Neural progenitor cell (in vitro differentiated cells): ENCODE measurements around the gene PHOSPHO1. TPM values are rescaled to one million over a fixed set of nuclear protein-coding genes. Genes with fewer than 3 reads are reported as not detected.

Source experiments
- DNase-seq: peaks from one replicate; pipeline ENCODE4 v3.0.0-alpha.2; 2016; ENCODE audit warnings: low spot score
- H2AFZ ChIP-seq: fragments of 200-600 bp; sonication (generic); replicated peaks from 2 replicates; pipeline ENCODE4 v1.6.1; 2016; ENCODE audit warnings: antibody characterized with exemption
- H3F3A ChIP-seq: fragments of 200-600 bp; sonication (generic); 2 replicates; pipeline ENCODE4 v1.6.1; 2016; ENCODE audit warnings: antibody characterized with exemption, low read depth
- H3K27ac ChIP-seq: fragments of 200-600 bp; sonication (generic); 2 replicates; pipeline ENCODE4 v1.5.1; 2016; ENCODE audit warnings: mild to moderate bottlenecking
- H3K27me3 ChIP-seq: fragments of 200-600 bp; sonication (generic); 2 replicates; pipeline ENCODE4 v1.6.1; 2016; ENCODE audit warnings: mild to moderate bottlenecking, moderate library complexity
- H3K36me3 ChIP-seq: fragments of 200-600 bp; sonication (generic); 2 replicates; pipeline ENCODE4 v1.5.1; 2016
- H3K4me1 ChIP-seq: fragments of 200-600 bp; sonication (generic); 2 replicates; pipeline ENCODE4 v1.6.1; 2016; ENCODE audit warnings: mixed run types
- H3K4me2 ChIP-seq: fragments of 200-600 bp; sonication (generic); 2 replicates; pipeline ENCODE4 v1.6.1; 2016
- H3K4me3 ChIP-seq: fragments of 200-600 bp; sonication (generic); 2 replicates; pipeline ENCODE4 v1.5.1; 2016
- H3K79me2 ChIP-seq: fragments of 200-600 bp; sonication (generic); 2 replicates; pipeline ENCODE4 v1.6.1; 2016; ENCODE audit warnings: low read depth
- H3K9ac ChIP-seq: fragments of 200-600 bp; sonication (generic); 2 replicates; pipeline ENCODE4 v1.6.1; 2016
- H3K9me3 ChIP-seq: fragments of 200-600 bp; sonication (generic); 2 replicates; pipeline ENCODE4 v1.5.1; 2016; ENCODE audit warnings: low read depth
- H4K20me1 ChIP-seq: fragments of 200-600 bp; sonication (generic); 2 replicates; pipeline ENCODE4 v1.6.1; 2016; ENCODE audit warnings: low read depth
- H3K27ac Mint-ChIP-seq: 3 replicates; pipeline ENCODE4 v1.8.0; 2021; ENCODE audit warnings: mixed read lengths
- H3K27me3 Mint-ChIP-seq: 2 replicates; pipeline ENCODE4 v1.8.0; 2022; ENCODE audit warnings: low read depth, mild to moderate bottlenecking, inconsistent platforms, moderate library complexity, mixed read lengths; ENCODE audit not compliant: insufficient read depth
- H3K36me3 Mint-ChIP-seq: 3 replicates; pipeline ENCODE4 v1.8.0; 2021; ENCODE audit warnings: mixed read lengths
- H3K4me1 Mint-ChIP-seq: 3 replicates; pipeline ENCODE4 v1.8.0; 2021; ENCODE audit warnings: mixed read lengths
- H3K4me3 Mint-ChIP-seq: 3 replicates; pipeline ENCODE4 v1.8.0; 2021; ENCODE audit warnings: mild to moderate bottlenecking, moderate library complexity, mixed read lengths
- H3K9me3 Mint-ChIP-seq: 3 replicates; pipeline ENCODE4 v1.8.0; 2020; ENCODE audit warnings: mixed read lengths
- EZH2 ChIP-seq: fragments of 200-600 bp; sonication (generic); IDR thresholded peaks from 2 replicates; pipeline ENCODE4 v1.6.1; 2017; ENCODE audit warnings: antibody characterized with exemption, mild to moderate bottlenecking, moderate library complexity
- EZH2phosphoT487 ChIP-seq: fragments of 200-600 bp; sonication (generic); IDR thresholded peaks from 2 replicates; pipeline ENCODE4 v1.6.1; 2017; ENCODE audit warnings: antibody characterized with exemption
- total RNA-seq: library from RNA; depleted of rRNA; stranded (reverse); fragments of >200 nt; gene quantifications from 2 replicates; pipeline ENCODE4 v1.2.3, GENCODE V29; 2015; ENCODE audit warnings: low replicate concordance
- TF ChIP-seq, protein P1 (sequence below): fragments of 200-600 bp; sonication (generic); IDR thresholded peaks from 2 replicates; pipeline ENCODE4 v1.5.1; 2017; ENCODE audit warnings: antibody characterized with exemption, mild to moderate bottlenecking

Gene PHOSPHO1
- total RNA-seq, 1 donor from 2014 or later, result not detected

DNA sequence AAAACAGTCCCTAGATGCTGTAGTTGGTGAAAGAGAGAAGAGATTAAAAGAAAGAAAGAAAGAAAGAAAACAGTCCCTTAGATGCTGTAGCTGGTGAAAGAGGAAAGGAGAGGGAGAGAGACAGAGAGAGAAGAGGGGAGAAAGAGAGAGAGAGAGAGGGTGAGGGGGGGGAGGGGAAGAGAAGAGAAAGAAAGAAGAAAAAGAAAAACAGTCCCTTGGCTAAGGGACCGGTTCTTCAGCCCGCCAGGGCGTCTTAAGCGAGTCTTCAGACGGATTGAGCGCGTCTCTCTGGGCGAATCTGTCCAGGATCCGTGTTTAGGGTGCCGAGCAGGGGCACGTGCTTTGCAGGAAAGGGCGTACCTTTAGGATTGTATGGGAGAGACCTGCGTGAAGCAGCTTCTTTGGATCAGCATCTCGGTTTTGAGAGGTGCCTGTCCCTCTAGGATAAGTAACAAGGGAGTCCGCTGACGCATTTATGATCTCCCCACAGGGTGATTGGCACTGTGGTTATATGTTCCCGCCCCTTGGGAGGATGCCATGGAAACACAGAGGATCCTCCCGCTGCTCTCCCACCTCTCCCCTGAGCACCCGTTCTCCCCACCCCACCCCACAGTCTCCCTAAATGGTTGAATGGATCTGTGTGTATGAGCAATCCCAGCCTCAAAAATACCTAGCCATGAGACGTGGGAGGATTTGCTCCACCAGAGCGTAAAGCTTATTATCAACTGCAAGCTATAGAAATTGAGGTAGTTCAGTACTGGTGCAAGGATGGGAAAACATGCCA is 36.9 kb downstream of the PHOSPHO1 start:
- Histone ChIP-seq H3K9me3 (no peaks in the 10 kb centered on the region), H3K36me3 (no peaks in the 10 kb centered on the region), H3K4me2 (peak overlapping the region; percentile 75), H3K27ac (no peak overlapping the region), H3K79me2 (no peaks in the 10 kb centered on the region), H3K9ac (no peak overlapping the region), H2AFZ (peak overlapping the region; percentile 94), H3F3A (peaks cover 39% of the 10 kb centered on the region), H3K4me1 (peaks cover 4% of the 10 kb centered on the region), H4K20me1 (no peaks in the 10 kb centered on the region), H3K27me3 (no peaks in the 10 kb centered on the region), H3K4me3 (peak overlapping the region; percentile 74)
- H3K4me1 Mint-ChIP-seq, result peaks cover 27% of the 10 kb centered on the region
- peak; percentile 64 for DNase-seq
- H3K4me3 Mint-ChIP-seq, result peak overlapping the region; percentile 98
- H3K9me3 Mint-ChIP-seq, result peaks cover 5% of the 10 kb centered on the region
- peaks cover 23% of the 10 kb centered on the region for H3K27me3 Mint-ChIP-seq
- TF ChIP-seq EZH2phosphoT487, result no peak
- TF ChIP-seq, protein P1, sequence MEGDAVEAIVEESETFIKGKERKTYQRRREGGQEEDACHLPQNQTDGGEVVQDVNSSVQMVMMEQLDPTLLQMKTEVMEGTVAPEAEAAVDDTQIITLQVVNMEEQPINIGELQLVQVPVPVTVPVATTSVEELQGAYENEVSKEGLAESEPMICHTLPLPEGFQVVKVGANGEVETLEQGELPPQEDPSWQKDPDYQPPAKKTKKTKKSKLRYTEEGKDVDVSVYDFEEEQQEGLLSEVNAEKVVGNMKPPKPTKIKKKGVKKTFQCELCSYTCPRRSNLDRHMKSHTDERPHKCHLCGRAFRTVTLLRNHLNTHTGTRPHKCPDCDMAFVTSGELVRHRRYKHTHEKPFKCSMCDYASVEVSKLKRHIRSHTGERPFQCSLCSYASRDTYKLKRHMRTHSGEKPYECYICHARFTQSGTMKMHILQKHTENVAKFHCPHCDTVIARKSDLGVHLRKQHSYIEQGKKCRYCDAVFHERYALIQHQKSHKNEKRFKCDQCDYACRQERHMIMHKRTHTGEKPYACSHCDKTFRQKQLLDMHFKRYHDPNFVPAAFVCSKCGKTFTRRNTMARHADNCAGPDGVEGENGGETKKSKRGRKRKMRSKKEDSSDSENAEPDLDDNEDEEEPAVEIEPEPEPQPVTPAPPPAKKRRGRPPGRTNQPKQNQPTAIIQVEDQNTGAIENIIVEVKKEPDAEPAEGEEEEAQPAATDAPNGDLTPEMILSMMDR, result no peak
- TF ChIP-seq EZH2, result no peak
- peak overlapping the region; percentile 99 for H3K27ac Mint-ChIP-seq
- no peaks in the 10 kb centered on the region for H3K36me3 Mint-ChIP-seq

DNA sequence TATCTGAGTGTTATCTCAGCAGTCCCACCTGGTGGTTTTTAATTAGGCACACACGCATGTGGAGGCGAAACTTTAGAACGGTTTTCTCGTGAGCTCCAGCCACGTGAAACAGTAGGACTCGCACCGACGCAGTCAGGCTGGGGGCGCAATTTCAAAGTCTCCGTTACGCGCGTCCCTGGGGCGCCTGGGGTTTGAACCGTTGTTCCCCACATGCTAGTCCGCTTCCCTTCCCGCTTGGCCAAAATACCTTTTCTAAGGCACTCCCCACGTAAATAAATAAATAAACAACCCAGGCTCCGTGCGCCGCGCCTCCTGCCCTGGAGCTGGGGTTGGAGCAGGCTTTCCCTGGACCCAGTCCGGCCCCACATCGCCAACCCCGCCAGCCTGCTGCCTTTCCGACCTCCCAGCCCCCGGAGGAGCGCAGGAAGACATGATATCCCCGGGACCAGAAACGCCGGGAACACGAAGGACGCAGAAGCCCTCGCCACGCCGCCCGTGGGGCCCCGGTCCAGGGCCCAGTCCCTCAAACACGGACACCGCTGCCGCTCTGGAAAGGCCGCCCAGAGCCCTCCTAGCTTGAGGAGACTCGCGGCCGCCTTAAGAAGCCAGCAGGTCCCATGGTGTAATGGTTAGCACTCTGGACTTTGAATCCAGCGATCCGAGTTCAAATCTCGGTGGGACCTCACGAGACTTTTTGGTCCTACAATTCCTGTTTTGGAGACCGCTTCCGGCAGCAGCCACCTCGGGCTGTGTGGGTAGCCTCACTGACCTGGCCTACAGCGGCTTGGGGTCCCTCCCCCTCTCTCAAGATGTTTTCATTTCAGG is 38.5 kb downstream of the PHOSPHO1 start:
- H3K79me2 ChIP-seq, result no peaks in the 10 kb centered on the region
- Mint-ChIP-seq H3K4me3 (peak overlapping the region; percentile 98), H3K9me3 (peaks cover 5% of the 10 kb centered on the region), H3K4me1 (peaks cover 27% of the 10 kb centered on the region), H3K27ac (peak overlapping the region; percentile 99), H3K27me3 (peaks cover 21% of the 10 kb centered on the region), H3K36me3 (no peaks in the 10 kb centered on the region)
- no peaks in the 10 kb centered on the region for H4K20me1 ChIP-seq
- H3K4me1 ChIP-seq, result peaks cover 4% of the 10 kb centered on the region
- peak; percentile 88 for DNase-seq
- H3K27me3 ChIP-seq, result no peaks in the 10 kb centered on the region
- H3K4me3 ChIP-seq, result peak overlapping the region; percentile 74
- peak overlapping the region; percentile 42 for H3K9ac ChIP-seq
- peak overlapping the region; percentile 75 for H3K4me2 ChIP-seq
- no peaks in the 10 kb centered on the region for H3K9me3 ChIP-seq
- peak overlapping the region; percentile 77 for H2AFZ ChIP-seq
- no peaks in the 10 kb centered on the region for H3K36me3 ChIP-seq
- H3F3A ChIP-seq, result peaks cover 39% of the 10 kb centered on the region
- TF ChIP-seq, protein P1, result peak; percentile 42
- TF ChIP-seq EZH2 (no peak), EZH2phosphoT487 (peak; percentile 38)
- peak overlapping the region; percentile 72 for H3K27ac ChIP-seq

DNA sequence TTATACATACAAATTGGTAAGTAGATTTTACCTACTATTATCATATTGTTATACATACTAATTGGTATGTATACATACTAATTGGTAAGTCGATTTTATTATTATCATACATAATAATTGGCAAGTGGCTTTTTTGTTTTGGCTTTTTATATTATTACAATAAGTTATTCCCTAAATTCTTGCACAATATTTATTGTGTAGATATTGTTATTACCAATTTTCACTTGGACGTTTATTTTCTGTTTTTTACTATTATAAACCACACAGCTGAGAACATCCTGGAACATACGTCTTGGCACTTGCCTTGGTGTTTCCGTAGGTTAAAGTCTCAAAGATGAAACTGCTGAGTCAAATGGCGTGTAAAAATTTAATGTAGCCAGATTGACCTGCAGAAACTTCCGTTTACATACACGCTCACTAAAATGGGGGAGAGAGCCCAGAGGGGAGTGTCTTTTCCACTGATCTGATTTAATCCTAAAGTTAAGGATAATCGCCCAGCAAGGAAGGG is 39.1 kb downstream of the PHOSPHO1 start:
- TF ChIP-seq, protein P1, result no peak
- TF ChIP-seq EZH2, result no peak
- DNase-seq, result no peak
- no peaks in the 10 kb centered on the region for H4K20me1 ChIP-seq
- H3K79me2 ChIP-seq, result no peaks in the 10 kb centered on the region
- H3K4me3 Mint-ChIP-seq, result peak overlapping the region; percentile 98
- peak overlapping the region; percentile 42 for H3K9ac ChIP-seq
- H3F3A ChIP-seq, result peaks cover 39% of the 10 kb centered on the region
- H3K36me3 ChIP-seq, result no peaks in the 10 kb centered on the region
- H3K27me3 Mint-ChIP-seq, result peaks cover 21% of the 10 kb centered on the region
- peaks cover 25% of the 10 kb centered on the region for H3K4me1 Mint-ChIP-seq
- H3K9me3 ChIP-seq, result no peaks in the 10 kb centered on the region
- H3K27me3 ChIP-seq, result no peaks in the 10 kb centered on the region
- H2AFZ ChIP-seq, result peak overlapping the region; percentile 77
- peaks cover 4% of the 10 kb centered on the region for H3K4me1 ChIP-seq
- no peak overlapping the region for H3K27ac ChIP-seq
- H3K9me3 Mint-ChIP-seq, result peaks cover 5% of the 10 kb centered on the region
- H3K4me2 ChIP-seq, result peak overlapping the region; percentile 75
- peak overlapping the region; percentile 74 for H3K4me3 ChIP-seq
- no peaks in the 10 kb centered on the region for H3K36me3 Mint-ChIP-seq
- peak overlapping the region; percentile 99 for H3K27ac Mint-ChIP-seq
